K562 (cell line): ENCODE measurements around the gene KIF23. TPM values are rescaled to one million over a fixed set of nuclear protein-coding genes. Genes with fewer than 3 reads are reported as not detected.

Source experiments
- ARID2 ChIP-seq: fragments of 450-650 bp; IDR thresholded peaks from 2 replicates; pipeline ENCODE4 v1.6.1; 2017; ENCODE audit warnings: antibody characterized with exemption, mild to moderate bottlenecking
- E2F6 ChIP-seq, 2 experiments: IDR thresholded peaks; 2 replicates each; pipeline ENCODE4 v1.6.1; 2011; ENCODE audit warnings: borderline replicate concordance in 1 of 2, control low read depth in 1 of 2, low read depth in 1 of 2, low read length in 1 of 2, mild to moderate bottlenecking in 1 of 2, mixed read lengths in 1 of 2, moderate library complexity in 1 of 2; ENCODE audit not compliant: insufficient read depth in 1 of 2, insufficient read length in 1 of 2, poor library complexity in 1 of 2, severe bottlenecking in 1 of 2; ENCODE audit errors: extremely low read depth in 1 of 2
- ETV5 ChIP-seq: sonication (generic); formaldehyde crosslinking; IDR thresholded peaks from 2 replicates; pipeline ENCODE4 v1.4.0; 2020; ENCODE audit warnings: low read depth, mild to moderate bottlenecking, missing genetic modification reagents
- FOXK2 ChIP-seq, 2 experiments: fragments of 450-650 bp; IDR thresholded peaks in 1 of 2; conservative IDR thresholded peaks in 1 of 2; 2 replicates each; pipeline ENCODE4 v1.6.1; 2016; ENCODE audit warnings: low read depth in 2 of 2, mild to moderate bottlenecking in 1 of 2
- GABPB1 ChIP-seq: sonication (generic); formaldehyde crosslinking; IDR thresholded peaks from 2 replicates; pipeline ENCODE4 v1.8.0; 2022; ENCODE audit warnings: mild to moderate bottlenecking, missing genetic modification reagents
- HDAC2 ChIP-seq: fragments of 450-650 bp; IDR thresholded peaks from 2 replicates; pipeline ENCODE4 v1.6.1; 2016; ENCODE audit warnings: mild to moderate bottlenecking
- ILF3 ChIP-seq: fragments of 450-650 bp; IDR thresholded peaks from 2 replicates; pipeline ENCODE4 v1.6.1; 2018; ENCODE audit warnings: antibody characterized with exemption, mild to moderate bottlenecking, moderate library complexity, borderline replicate concordance
- LEF1 ChIP-seq: fragments of 450-650 bp; IDR thresholded peaks from 2 replicates; pipeline ENCODE4 v1.6.1; 2016; ENCODE audit warnings: mild to moderate bottlenecking
- NR1H2 ChIP-seq: sonication (generic); formaldehyde crosslinking; IDR thresholded peaks from 2 replicates; pipeline ENCODE4 v1.4.0; 2020; ENCODE audit warnings: mild to moderate bottlenecking, missing genetic modification reagents
- NR2C1 ChIP-seq, 2 experiments: fragments of 450-650 bp; IDR thresholded peaks; 2 replicates each; pipeline ENCODE4 v1.6.1; 2017; ENCODE audit warnings: mild to moderate bottlenecking in 2 of 2, antibody characterized with exemption in 1 of 2, inconsistent platforms in 1 of 2, missing compliant biosample characterization in 1 of 2, missing genetic modification characterization in 1 of 2
- PHTF2 ChIP-seq: fragments of 250-450 bp; sonication (Bioruptor Pico); IDR thresholded peaks from 2 replicates; pipeline ENCODE4 v1.5.0; 2021; ENCODE audit warnings: mild to moderate bottlenecking
- TAL1 ChIP-seq: fragments of 450-650 bp; IDR thresholded peaks from 2 replicates; pipeline ENCODE4 v1.6.1; 2016; ENCODE audit warnings: mild to moderate bottlenecking
- THAP12 ChIP-seq: fragments of 250-450 bp; sonication (Bioruptor Pico); IDR thresholded peaks from 2 replicates; pipeline ENCODE4 v1.9.0; 2021; ENCODE audit warnings: mild to moderate bottlenecking, inconsistent platforms
- USF2 ChIP-seq: sonication (generic); formaldehyde crosslinking; IDR thresholded peaks from 2 replicates; pipeline ENCODE4 v1.5.0; 2020; ENCODE audit warnings: missing genetic modification reagents
- YBX1 ChIP-seq: fragments of 450-650 bp; IDR thresholded peaks from 2 replicates; pipeline ENCODE4 v1.7.1; 2016; ENCODE audit warnings: mild to moderate bottlenecking
- ZC3H4 ChIP-seq: sonication (generic); formaldehyde crosslinking; IDR thresholded peaks from 2 replicates; pipeline ENCODE4 v1.9.0; 2021; ENCODE audit warnings: missing genetic modification reagents, borderline replicate concordance
- ZNF212 ChIP-seq: fragments of 450-650 bp; formaldehyde crosslinking; IDR thresholded peaks from 2 replicates; pipeline ENCODE4 v1.4.0; 2020; ENCODE audit warnings: mild to moderate bottlenecking
- ZNF263 ChIP-seq: sonication (generic); formaldehyde crosslinking; IDR thresholded peaks from 2 replicates; pipeline ENCODE4 v1.8.0; 2022; ENCODE audit warnings: mild to moderate bottlenecking, missing genetic modification reagents, borderline replicate concordance
- ZNF277 ChIP-seq: fragments of 250-450 bp; sonication (Bioruptor Pico); IDR thresholded peaks from 2 replicates; pipeline ENCODE4 v1.8.0; 2022; ENCODE audit warnings: inconsistent platforms, mild to moderate bottlenecking, moderate library complexity, borderline replicate concordance
- ZNF511 ChIP-seq: sonication (generic); formaldehyde crosslinking; IDR thresholded peaks from 2 replicates; pipeline ENCODE4 v1.8.0; 2022; ENCODE audit warnings: mild to moderate bottlenecking, missing genetic modification reagents
- ZNF764 ChIP-seq: fragments of 250-450 bp; sonication (Bioruptor Pico); IDR thresholded peaks from 2 replicates; pipeline ENCODE4 v1.4.0; 2020; ENCODE audit warnings: low read depth, mild to moderate bottlenecking, moderate library complexity
- ZZZ3 ChIP-seq: fragments of 450-650 bp; IDR thresholded peaks from 2 replicates; pipeline ENCODE4 v1.6.1; 2016; ENCODE audit warnings: antibody characterized with exemption, mild to moderate bottlenecking, moderate library complexity
- polyA plus RNA-seq, 8 experiments: library from polyadenylated mRNA; depleted of rRNA in 4 of 8; stranded (reverse) in 5 of 8; unstranded in 3 of 8; fragments of >200 nt; fragmentation: Nextera tagmentation in 2 of 8; fragmentation: Illumina TruSeq in 1 of 8; extraction: Ambion mirVana in 2 of 8; extraction: Trizol in 1 of 8; gene quantifications; 2 replicates each; pipeline versions ENCODE4 v1.2.1 to v1.2.3, GENCODE V29; 2011 to 2014; ENCODE audit warnings: inconsistent platforms in 1 of 8, missing spikeins in 1 of 8
- total RNA-seq, 7 experiments: library from RNA; depleted of rRNA in 6 of 7; stranded (reverse); fragments of >200 nt in 6 of 7; fragmentation: Illumina TruSeq in 2 of 7; extraction: Trizol in 2 of 7; gene quantifications; 2 replicates each; pipeline versions ENCODE4 v1.2.1 to v1.2.3, GENCODE V29; 2011 to 2021; ENCODE audit warnings: low replicate concordance in 1 of 7

The KIF23 gene
- total and polyA plus RNA-seq, 9 of the 15 experiments (the other 6 are each of a cell fraction or from before 2014, with no cell fraction given), result 29.4 to 58.2 (median 41.9) TPM

- no peak for TF ChIP-seq NR2C1 (IDR thresholded peaks at IDR 0.05)
- no peak for TF ChIP-seq NR2C1 (tag; IDR thresholded peaks at IDR 0.05)
- TF ChIP-seq LEF1, result no peak
- TF ChIP-seq PHTF2 (CRISPR knock-in tag), result no peak
- TF ChIP-seq ZZZ3, result no peak
- TF ChIP-seq ZNF277 (CRISPR knock-in tag), result no peak
- TF ChIP-seq FOXK2 (conservative IDR thresholded peaks at IDR 0.05 in 1 of 2, IDR thresholded peaks at IDR 0.05 in 1 of 2; ENCODE audit: low read depth in 2 of 2), result peak in 1 of 2 experiments; percentile 32; a peak in 1 of 4 replicates
- no peak for TF ChIP-seq ZC3H4 (CRISPR knock-in tag)
- TF ChIP-seq ETV5, result peak; percentile 67
- 0 out of 2 replicates have a peak, but pooled peaks have one; percentile 32 for TF ChIP-seq NR1H2 (CRISPR knock-in tag)
- peak; percentile 90 for TF ChIP-seq HDAC2
- no peak for TF ChIP-seq YBX1
- peak; percentile 89 to 92 for TF ChIP-seq E2F6 (IDR thresholded peaks at IDR 0.05; ENCODE audit: borderline replicate concordance in 1 of 2, extremely low read depth in 1 of 2, insufficient read depth in 1 of 2, insufficient read length in 1 of 2, low read depth in 1 of 2, low read length in 1 of 2, poor library complexity in 1 of 2, severe bottlenecking in 1 of 2)
- TF ChIP-seq GABPB1, result peak; percentile 91
- no peak for TF ChIP-seq ZNF263 (CRISPR knock-in tag)
- no peak for TF ChIP-seq ZNF764 (CRISPR knock-in tag)
- no peak for TF ChIP-seq ILF3
- no peak for TF ChIP-seq ARID2
- no peak for TF ChIP-seq TAL1
- TF ChIP-seq ZNF212 (CRISPR knock-in tag), result no peak
- no peak for TF ChIP-seq ZNF511 (CRISPR knock-in tag)
- no peak for TF ChIP-seq USF2 (CRISPR knock-in tag)
- TF ChIP-seq THAP12 (CRISPR knock-in tag), result no peak
Observed at GRCh38 chr15:69413822-69414700, at the start of gene KIF23 (continued).
